A673 (cell line): Measurements from ENCODE around the gene DUSP8.

ENCODE experiments used
- EZH2 ChIP-seq: fragments of 200-600 bp; sonication (generic); IDR thresholded peaks from 2 replicates; pipeline ENCODE4 v1.6.1; 2017; ENCODE audit warnings: borderline replicate concordance, low read depth, mild to moderate bottlenecking, mixed read lengths, antibody characterized with exemption, low read length; ENCODE audit not compliant: poor library complexity, severe bottlenecking
- TF ChIP-seq, protein P1 (sequence below): fragments of 300-800, 200-600 bp; sonication (generic); conservative IDR thresholded peaks from 2 replicates; pipeline ENCODE4 v1.5.1; 2017; ENCODE audit warnings: low read depth, mild to moderate bottlenecking, antibody characterized with exemption, low read length, moderate library complexity, mixed read lengths

DNA sequence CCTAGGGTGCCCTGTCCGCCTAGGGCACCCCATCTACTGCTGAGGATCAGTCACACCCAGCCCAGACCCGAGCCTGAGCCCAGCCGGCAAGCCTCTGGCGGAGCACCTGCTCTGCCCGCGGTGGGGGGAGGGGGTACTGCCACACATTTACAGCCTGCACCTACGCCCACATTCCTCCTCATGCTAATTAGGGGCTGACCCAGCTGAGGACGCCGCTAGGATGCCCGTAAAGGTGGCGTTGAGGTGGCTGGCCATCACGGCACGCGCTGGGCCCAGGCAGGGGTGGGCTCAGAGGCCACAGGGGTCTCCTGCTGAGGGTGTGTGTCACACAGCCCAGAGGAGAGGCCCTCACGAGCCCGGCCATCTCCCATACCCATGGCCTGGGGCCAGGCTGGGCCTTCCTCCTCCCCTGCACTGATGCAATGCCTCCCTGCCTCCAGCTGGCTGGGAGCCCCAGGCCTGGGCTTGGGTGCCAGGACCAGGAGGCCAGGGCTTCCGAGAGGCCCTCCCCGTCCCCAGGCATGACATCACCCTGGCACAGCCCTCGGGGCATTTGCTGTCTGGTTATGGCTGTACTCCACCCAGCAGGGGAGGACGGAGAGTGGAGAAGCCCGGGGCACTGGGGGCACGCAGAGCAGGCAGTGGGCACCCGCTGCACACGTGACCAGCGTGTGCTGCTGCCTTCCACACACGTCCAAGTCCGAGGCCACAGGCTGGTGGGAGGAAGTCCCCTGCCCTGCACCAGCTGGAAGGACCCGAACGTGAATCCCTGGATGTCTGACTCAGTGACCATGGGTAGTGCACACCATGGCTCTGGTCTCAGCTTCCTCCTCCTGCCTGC is 12.7 kb downstream of the DUSP8 start:
- no peak for TF ChIP-seq EZH2
- TF ChIP-seq, protein P1, sequence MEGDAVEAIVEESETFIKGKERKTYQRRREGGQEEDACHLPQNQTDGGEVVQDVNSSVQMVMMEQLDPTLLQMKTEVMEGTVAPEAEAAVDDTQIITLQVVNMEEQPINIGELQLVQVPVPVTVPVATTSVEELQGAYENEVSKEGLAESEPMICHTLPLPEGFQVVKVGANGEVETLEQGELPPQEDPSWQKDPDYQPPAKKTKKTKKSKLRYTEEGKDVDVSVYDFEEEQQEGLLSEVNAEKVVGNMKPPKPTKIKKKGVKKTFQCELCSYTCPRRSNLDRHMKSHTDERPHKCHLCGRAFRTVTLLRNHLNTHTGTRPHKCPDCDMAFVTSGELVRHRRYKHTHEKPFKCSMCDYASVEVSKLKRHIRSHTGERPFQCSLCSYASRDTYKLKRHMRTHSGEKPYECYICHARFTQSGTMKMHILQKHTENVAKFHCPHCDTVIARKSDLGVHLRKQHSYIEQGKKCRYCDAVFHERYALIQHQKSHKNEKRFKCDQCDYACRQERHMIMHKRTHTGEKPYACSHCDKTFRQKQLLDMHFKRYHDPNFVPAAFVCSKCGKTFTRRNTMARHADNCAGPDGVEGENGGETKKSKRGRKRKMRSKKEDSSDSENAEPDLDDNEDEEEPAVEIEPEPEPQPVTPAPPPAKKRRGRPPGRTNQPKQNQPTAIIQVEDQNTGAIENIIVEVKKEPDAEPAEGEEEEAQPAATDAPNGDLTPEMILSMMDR, result no peak
